Ascending aorta (tissue), 2 donors: Measurements from ENCODE around the gene IGSF6. TPM values are rescaled to one million over a fixed set of nuclear protein-coding genes. Genes with fewer than 3 reads are reported as not detected.

Source experiments
- DNase-seq, 2 donors: peaks; one replicate each; pipeline ENCODE4 v3.0.0-alpha.2; 2019; ENCODE audit warnings: low spot score in 2 of 2
- H3K27ac ChIP-seq, 2 donors: fragments of 200-600 bp; sonication (generic); one replicate each; pipeline ENCODE4 v1.5.1; 2016 to 2017; ENCODE audit warnings: mild to moderate bottlenecking in 1 of 2
- H3K27me3 ChIP-seq: fragments of 200-600 bp; sonication (generic); one replicate; pipeline ENCODE4 v1.5.1; 2017
- H3K36me3 ChIP-seq, 2 donors: fragments of 200-600 bp; sonication (generic); one replicate each; pipeline ENCODE4 v1.5.1; 2016
- H3K4me1 ChIP-seq, 2 donors: fragments of 200-600 bp; sonication (generic); one replicate each; pipeline ENCODE4 v1.5.1; 2016 to 2017; ENCODE audit warnings: mild to moderate bottlenecking in 1 of 2
- H3K4me3 ChIP-seq, 2 donors: fragments of 200-600 bp; sonication (generic); one replicate each; pipeline ENCODE4 v1.5.1; 2016 to 2017; ENCODE audit warnings: mild to moderate bottlenecking in 1 of 2
- H3K9me3 ChIP-seq, 2 donors: fragments of 200-600 bp; sonication (generic); one replicate each; pipeline ENCODE4 v1.5.1; 2016
- intact Hi-C: fragments of 100-400 bp; cut with DNase I; formaldehyde crosslinking; loops from one replicate; pipeline ENCODE4 v1.15.1; 2023
- total RNA-seq: library from RNA; depleted of rRNA; stranded (reverse); fragments of >200 nt; gene quantifications from one replicate; pipeline ENCODE4 v1.1.0, GENCODE V29; 2016
- TF ChIP-seq, protein P1 (sequence below), 3 experiments: fragments of 200-600 bp in 2 of 3; fragments of 450-650 bp in 1 of 3; sonication (generic) in 2 of 3; IDR thresholded peaks; one replicate each; pipeline ENCODE4 v1.5.1; 2016 to 2019; ENCODE audit warnings: antibody characterized with exemption in 3 of 3, mild to moderate bottlenecking in 1 of 3, moderate library complexity in 1 of 3

IGSF6 gene
- total RNA-seq, 1 donor from 2014 or later = 3.1 TPM

DNA sequence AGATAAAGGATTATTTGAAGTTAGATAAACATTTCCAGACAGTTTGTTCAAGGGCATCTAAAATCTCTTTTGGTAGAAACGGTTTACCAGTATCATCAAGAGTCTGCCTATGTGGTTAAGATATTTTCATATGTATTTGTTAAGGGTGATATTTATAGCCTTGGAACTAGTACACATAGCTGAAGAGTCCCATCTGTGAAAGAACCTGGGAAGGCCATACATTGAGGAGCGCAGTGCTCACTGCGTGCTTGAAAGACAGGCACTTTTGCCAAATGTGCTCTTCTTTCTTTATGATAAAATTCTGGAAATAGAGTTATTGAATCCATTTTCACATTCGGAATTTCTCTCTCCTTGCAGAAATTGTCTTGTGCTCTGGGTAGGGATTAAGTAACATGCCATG lies 7.7 kb downstream of the IGSF6 start:
- Histone ChIP-seq H3K4me3 (no peak overlapping the region), H3K4me1 (no peaks in the 10 kb centered on the region), H3K27ac (peak overlapping the region in 1 of 2 donors; percentile 13), H3K27me3 (no peaks in the 10 kb centered on the region), H3K36me3 (no peaks in the 10 kb centered on the region), H3K9me3 (no peaks in the 10 kb centered on the region)
- intact Hi-C loops = no loop called here
- DNase-seq = no peak
- TF ChIP-seq, protein P1, sequence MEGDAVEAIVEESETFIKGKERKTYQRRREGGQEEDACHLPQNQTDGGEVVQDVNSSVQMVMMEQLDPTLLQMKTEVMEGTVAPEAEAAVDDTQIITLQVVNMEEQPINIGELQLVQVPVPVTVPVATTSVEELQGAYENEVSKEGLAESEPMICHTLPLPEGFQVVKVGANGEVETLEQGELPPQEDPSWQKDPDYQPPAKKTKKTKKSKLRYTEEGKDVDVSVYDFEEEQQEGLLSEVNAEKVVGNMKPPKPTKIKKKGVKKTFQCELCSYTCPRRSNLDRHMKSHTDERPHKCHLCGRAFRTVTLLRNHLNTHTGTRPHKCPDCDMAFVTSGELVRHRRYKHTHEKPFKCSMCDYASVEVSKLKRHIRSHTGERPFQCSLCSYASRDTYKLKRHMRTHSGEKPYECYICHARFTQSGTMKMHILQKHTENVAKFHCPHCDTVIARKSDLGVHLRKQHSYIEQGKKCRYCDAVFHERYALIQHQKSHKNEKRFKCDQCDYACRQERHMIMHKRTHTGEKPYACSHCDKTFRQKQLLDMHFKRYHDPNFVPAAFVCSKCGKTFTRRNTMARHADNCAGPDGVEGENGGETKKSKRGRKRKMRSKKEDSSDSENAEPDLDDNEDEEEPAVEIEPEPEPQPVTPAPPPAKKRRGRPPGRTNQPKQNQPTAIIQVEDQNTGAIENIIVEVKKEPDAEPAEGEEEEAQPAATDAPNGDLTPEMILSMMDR (IDR thresholded peaks at IDR 0.05) = no peak

DNA sequence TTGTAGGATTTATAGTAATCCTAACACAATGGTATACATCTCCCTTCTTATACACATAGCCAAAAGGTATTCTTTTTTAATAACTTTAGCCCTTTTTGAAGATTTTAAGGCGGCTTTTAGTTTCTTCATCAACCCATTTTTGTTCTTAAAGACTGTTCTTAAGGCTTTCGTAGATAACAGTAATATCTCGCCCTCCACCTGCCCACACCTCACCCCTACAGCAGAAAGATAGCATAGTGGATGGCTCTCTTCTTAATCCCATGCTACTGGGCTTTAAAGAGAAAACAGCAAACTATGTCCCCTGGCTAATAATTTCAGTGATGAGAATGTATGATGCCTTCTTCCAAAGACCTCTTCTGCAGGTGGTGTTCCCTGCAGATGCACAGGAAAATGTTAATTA lies 8.6 kb downstream of the IGSF6 start:
- TF ChIP-seq, protein P1 (IDR thresholded peaks at IDR 0.05) = no peak
- DNase-seq = no peak
- intact Hi-C loops = no loop called here
- H3K9me3 ChIP-seq = no peaks in the 10 kb centered on the region
- no peaks in the 10 kb centered on the region for H3K4me1 ChIP-seq
- H3K4me3 ChIP-seq = no peak overlapping the region
- H3K27ac ChIP-seq = no peak overlapping the region
- no peaks in the 10 kb centered on the region for H3K27me3 ChIP-seq
- H3K36me3 ChIP-seq = no peaks in the 10 kb centered on the region

DNA sequence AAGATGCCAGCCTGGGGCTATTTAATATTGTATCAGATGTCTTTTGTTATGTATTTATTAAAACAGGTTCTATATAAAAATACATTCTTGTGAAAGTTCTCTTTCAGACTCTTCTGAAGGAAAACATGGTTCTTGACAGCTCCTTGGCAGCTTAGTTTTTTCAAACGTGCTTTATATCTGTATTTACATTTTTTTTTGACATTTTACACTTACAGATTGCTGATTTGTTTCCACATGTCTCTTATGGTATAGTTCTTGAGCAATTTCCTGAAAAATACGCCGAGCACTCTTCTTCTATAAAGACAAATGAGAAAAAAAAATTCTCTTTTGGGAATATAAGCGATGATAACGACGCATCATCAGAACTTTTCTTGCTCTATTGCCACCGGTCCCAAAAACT lies 9.5 kb downstream of the IGSF6 start:
- Histone ChIP-seq H3K9me3 (no peaks in the 10 kb centered on the region), H3K27me3 (no peaks in the 10 kb centered on the region), H3K4me3 (no peak overlapping the region), H3K36me3 (no peaks in the 10 kb centered on the region), H3K4me1 (no peaks in the 10 kb centered on the region), H3K27ac (no peak overlapping the region)
- intact Hi-C loops = no loop called here
- TF ChIP-seq, protein P1 (IDR thresholded peaks at IDR 0.05) = no peak
- DNase-seq = no peak

DNA sequence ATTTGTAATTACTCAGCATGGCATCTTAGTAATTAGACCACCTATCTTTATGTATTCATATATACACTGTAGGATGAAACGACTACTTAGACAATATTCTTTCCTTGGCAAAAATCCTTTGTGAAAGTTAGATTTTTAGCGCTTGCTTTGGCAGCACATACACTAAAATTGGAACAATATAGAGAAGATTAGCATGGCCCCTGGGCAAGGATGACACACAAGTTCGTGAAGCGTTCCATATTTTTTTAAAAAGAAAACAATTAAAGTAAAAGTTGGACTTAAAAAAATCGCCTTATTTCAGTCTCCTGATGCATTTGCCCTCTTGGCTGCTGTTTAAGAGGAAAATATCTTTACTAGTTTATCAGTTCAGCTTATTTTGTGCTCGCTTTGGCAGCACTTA lies 10.5 kb downstream of the IGSF6 start:
- TF ChIP-seq, protein P1 (IDR thresholded peaks at IDR 0.05) = no peak
- Histone ChIP-seq H3K36me3 (no peaks in the 10 kb centered on the region), H3K27ac (no peak overlapping the region), H3K4me3 (no peak overlapping the region), H3K27me3 (no peaks in the 10 kb centered on the region), H3K9me3 (no peaks in the 10 kb centered on the region), H3K4me1 (no peaks in the 10 kb centered on the region)
- DNase-seq = no peak
- intact Hi-C loops = no loop called here

DNA sequence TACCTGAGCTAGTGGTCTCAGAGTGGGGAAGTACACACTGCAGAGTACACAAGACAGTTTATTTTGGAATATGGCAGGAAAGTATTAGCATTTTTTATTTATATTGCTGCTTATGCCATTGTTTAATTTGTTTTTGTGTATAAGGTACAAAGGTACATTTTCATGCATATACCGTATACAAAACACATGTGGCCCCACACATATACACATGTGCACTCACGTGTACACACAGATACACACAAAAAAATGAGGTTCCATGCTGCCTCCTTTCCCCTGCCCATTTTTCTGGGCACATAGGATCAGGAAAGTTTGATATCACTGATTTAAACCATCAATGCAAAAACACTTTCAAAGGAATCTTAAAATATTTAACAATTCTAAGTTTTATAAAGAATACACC lies 12.9 kb downstream of the IGSF6 start:
- Histone ChIP-seq H3K27me3 (no peaks in the 10 kb centered on the region), H3K4me1 (no peaks in the 10 kb centered on the region), H3K4me3 (no peak overlapping the region), H3K36me3 (peaks cover 0 to 3% of the 10 kb centered on the region in 2 donors), H3K27ac (no peak overlapping the region), H3K9me3 (no peaks in the 10 kb centered on the region)
- intact Hi-C loops = no loop called here
- no peak for DNase-seq
- TF ChIP-seq, protein P1 (IDR thresholded peaks at IDR 0.05) = no peak

DNA sequence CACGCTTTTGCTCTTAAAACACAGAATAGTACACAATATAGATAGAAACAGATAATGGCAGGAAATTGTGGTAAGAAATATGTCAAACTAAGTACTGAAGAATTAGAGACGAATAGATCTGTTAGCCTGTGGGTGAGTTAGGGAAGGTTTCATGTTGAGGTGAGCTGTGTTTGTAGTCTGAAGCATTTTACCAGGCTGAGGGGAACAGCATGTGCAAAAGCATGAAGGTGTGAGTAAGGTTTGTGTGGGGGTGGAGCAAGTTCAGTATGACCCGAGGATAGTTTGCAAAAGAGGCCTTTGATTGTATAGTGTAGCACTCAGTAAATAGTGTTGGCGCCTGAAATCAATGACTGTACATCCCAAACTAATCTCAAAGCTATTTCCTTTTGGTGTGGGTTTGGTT lies 13.8 kb downstream of the IGSF6 start:
- H3K27ac ChIP-seq = no peak overlapping the region
- no peak overlapping the region for H3K4me3 ChIP-seq
- no peaks in the 10 kb centered on the region for H3K27me3 ChIP-seq
- intact Hi-C loops = no loop called here
- H3K4me1 ChIP-seq = no peaks in the 10 kb centered on the region
- H3K36me3 ChIP-seq = peaks cover 0 to 10% of the 10 kb centered on the region in 2 donors
- DNase-seq = no peak
- H3K9me3 ChIP-seq = no peaks in the 10 kb centered on the region
- TF ChIP-seq, protein P1 (IDR thresholded peaks at IDR 0.05) = no peak
